GM23248 (cell line): Measurements from ENCODE around the gene CDK9.

Experiments
- EZH2 ChIP-seq: fragments of 200-600 bp; sonication (generic); IDR thresholded peaks from 2 replicates; pipeline ENCODE4 v1.6.1; 2018; ENCODE audit warnings: antibody characterized with exemption, mild to moderate bottlenecking; ENCODE audit not compliant: insufficient read depth, poor library complexity, severe bottlenecking
- EZH2phosphoT487 ChIP-seq: fragments of 200-600 bp; sonication (generic); IDR thresholded peaks from 2 replicates; pipeline ENCODE4 v1.6.1; 2018; ENCODE audit warnings: antibody characterized with exemption, moderate library complexity, mild to moderate bottlenecking, low read depth; ENCODE audit not compliant: insufficient read depth

DNA sequence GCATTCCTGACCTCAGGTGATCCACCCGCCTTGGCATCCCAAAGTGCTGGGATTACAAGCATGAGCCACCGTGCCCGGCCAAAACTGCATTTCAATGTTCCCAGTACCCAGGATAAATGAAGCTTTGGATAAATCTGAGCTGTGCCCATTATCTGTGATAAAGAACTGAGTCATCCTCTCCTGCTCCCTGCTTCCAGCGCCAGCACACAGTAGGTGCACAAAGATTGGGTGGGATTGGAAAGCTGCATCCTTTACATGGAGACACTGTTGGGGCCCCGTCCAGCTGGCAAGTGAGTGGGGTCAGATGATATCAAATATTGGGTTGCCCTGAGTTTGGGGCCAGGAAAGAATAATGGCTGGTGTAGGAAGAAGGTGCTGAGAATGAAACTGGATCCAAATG is 24.8 kb upstream of the CDK9 start:
- TF ChIP-seq EZH2 = no peak
- no peak for TF ChIP-seq EZH2phosphoT487
